RPMI7951 (cell line): ENCODE results near the gene CDK5RAP1. TPM values are rescaled to one million over a fixed set of nuclear protein-coding genes. Genes with fewer than 3 reads are reported as not detected.

Experiments
- DNase-seq: peaks from one replicate; pipeline ENCODE4 v3.0.0-alpha.2; 2012; ENCODE audit warnings: low read depth
- total RNA-seq: library from RNA; depleted of rRNA; stranded (reverse); fragments of >200 nt; shearing (Covaris generic); gene quantifications from 2 replicates; pipeline ENCODE4 v1.2.3, GENCODE V29; 2014; rRNA removed

CDK5RAP1 gene
- total RNA-seq, 1 experiment from 2014 or later = 29.0 TPM

- DNase-seq = no peak
These were observed 67.7 kb downstream of the CDK5RAP1 start for GRCh38 chr20:33333616-33334015.

GRCh38 chr20:33332905-33333456, 68.3 kb downstream of the CDK5RAP1 start:
- DNase-seq = no peak

- no peak for DNase-seq
These were observed 72.9 kb downstream of the CDK5RAP1 start for GRCh38 chr20:33328157-33329137.

GRCh38 chr20:33325350-33325749, 76.0 kb downstream of the CDK5RAP1 start:
- DNase-seq = no peak

- no peak for DNase-seq
These were observed 78.1 kb downstream of the CDK5RAP1 start for GRCh38 chr20:33323236-33323635.

GRCh38 chr20:33322456-33322855, 78.9 kb downstream of the CDK5RAP1 start:
- no peak for DNase-seq

- no peak for DNase-seq
These were observed 81.3 kb downstream of the CDK5RAP1 start for GRCh38 chr20:33320006-33320405.

GRCh38 chr20:33318096-33318429, 83.3 kb downstream of the CDK5RAP1 start:
- DNase-seq = no peak

- DNase-seq = no peak
These were observed 83.8 kb downstream of the CDK5RAP1 start for GRCh38 chr20:33317424-33318095.

GRCh38 chr20:33316958-33317357, 84.4 kb downstream of the CDK5RAP1 start:
- DNase-seq = no peak

GRCh38 chr20:33316343-33316742, 85.0 kb downstream of the CDK5RAP1 start:
- DNase-seq = no peak

- DNase-seq = no peak
These were observed 87.5 kb downstream of the CDK5RAP1 start for GRCh38 chr20:33313686-33314314.

GRCh38 chr20:33312583-33312982, 88.7 kb downstream of the CDK5RAP1 start:
- no peak for DNase-seq

- no peak for DNase-seq
These were observed 89.3 kb downstream of the CDK5RAP1 start for GRCh38 chr20:33311996-33312395.

- no peak for DNase-seq
These were observed 90.3 kb downstream of the CDK5RAP1 start for GRCh38 chr20:33311011-33311410.

- DNase-seq = no peak
These were observed 90.9 kb downstream of the CDK5RAP1 start for GRCh38 chr20:33310327-33310899.

GRCh38 chr20:33309631-33310030, 91.7 kb downstream of the CDK5RAP1 start:
- no peak for DNase-seq

Other genes starting within 250 kb of the CDK5RAP1 start
- gene BPIFA2, start 233.4 kb downstream of the CDK5RAP1 start, total RNA-seq = not detected in 2 replicates
- not detected in 2 replicates for gene BPIFA3, start 184.2 kb downstream of the CDK5RAP1 start, total RNA-seq
- not detected in 2 replicates for gene BPIFA1, start 165.5 kb downstream of the CDK5RAP1 start, total RNA-seq
- gene BPIFB1, start 118.3 kb downstream of the CDK5RAP1 start, total RNA-seq = not detected in 2 replicates
- 45.1 and 48.4 TPM in 2 replicates for gene SNTA1, start 42.2 kb upstream of the CDK5RAP1 start, total RNA-seq
- 7.7 and 8.7 TPM in 2 replicates for gene CBFA2T2, start 88.6 kb upstream of the CDK5RAP1 start, total RNA-seq